Erythroblast (primary cell): ENCODE results near the gene AFAP1.

Source experiments
- DNase-seq, 2 experiments: peaks; one replicate each; lab custom pipeline; 2025; lab: John Stamatoyannopoulos, UW
- GATA1 ChIP-seq: IDR thresholded peaks from 2 replicates; pipeline ENCODE4 v1.6.1; 2011; ENCODE audit warnings: low read depth, mild to moderate bottlenecking, control low read depth, low read length, moderate library complexity
- POLR2A ChIP-seq: IDR thresholded peaks from 2 replicates; pipeline ENCODE4 v1.6.1; 2011; ENCODE audit warnings: mild to moderate bottlenecking, low read length

Gene AFAP1

DNA sequence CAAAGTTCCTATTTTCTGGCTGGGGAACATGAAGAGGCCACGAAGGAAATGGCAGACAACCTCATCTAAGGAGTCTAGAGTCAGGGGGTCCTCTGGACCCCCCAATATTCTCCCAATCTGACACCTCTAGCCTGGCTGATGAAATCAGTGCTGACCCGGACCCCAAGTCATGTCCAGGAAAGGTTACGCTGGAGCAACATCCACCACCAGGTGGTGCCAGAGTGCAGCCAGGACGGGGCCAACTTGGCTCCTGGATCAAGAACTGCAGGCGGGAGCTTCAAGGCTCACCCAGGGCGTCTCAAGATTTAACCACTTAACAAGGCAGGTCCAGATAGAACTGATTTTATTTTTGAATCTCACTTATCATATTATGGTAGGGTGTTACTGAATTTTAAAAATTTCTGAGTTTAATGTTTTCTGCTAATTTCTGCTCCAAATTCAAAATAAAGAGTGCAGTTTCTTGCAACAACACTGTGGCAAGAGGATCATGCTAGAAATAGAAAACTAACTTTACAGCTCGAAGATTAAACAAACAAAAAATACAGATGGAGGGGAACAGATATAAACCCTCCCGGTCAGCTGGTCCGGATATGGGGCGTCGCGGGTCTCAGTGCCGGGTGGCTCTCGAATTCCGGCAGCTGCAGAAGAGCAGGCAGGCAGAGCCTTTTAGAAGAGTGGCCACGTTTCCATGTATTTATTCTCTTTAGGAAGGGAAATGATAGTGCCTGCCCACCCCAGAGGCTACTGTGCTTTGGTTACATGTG, 135.5 kb downstream of the AFAP1 start:
- DNase-seq, result peak; percentile 70 to 84

DNA sequence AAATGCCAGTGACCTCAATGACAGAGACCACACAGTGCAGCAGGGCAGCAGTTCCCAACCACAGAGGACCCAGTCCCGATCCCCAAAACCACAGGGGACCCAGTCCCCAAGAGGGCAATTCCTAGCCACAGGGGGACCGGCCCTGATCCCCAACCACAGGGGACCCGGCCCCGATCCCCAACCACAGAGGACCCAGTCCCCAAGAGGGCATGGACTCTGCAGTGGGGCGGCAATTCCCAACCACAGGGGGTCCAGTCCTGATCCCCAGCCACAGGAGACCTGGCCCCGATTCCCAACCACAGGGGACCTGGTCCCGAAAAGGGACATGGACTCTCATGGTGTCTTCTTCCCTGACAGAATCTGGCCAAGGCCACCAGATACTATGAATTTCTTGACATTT, 136.3 kb downstream of the AFAP1 start:
- TF ChIP-seq POLR2A (no peak), GATA1 (no peak)

More for the DNA sequence above, 135.5 kb downstream of the AFAP1 start:
- TF ChIP-seq POLR2A, result no peak
- TF ChIP-seq GATA1, result no peak

DNA sequence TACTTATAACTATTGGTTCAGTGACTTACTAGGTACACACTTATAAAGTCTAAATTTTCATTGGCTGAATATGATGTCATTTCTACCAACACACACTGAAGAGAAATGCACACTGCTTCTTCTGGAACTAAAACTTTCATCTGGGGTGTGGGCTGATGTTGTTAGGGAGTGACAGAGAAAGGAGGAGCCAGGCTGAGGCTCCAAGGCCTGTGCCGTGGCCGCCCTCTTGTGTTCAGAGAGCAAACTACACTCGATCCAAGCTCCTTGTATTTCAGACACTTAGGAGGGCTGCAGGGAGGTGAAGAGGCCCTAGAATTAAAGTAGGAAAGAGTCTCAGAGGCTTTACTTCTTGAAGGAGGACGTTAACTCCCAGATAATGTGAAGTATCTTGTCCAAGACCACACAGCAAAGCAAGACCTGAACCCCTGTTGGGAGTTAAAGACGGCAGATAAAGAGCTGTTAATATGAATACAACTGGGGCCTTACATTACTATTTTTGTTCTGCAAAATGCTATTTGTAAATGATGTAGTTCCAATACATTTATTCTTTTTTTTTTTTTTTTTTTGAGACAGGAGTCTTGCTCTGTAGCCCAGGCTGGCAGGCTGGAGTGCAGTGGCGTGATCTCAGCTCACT, 137.5 kb downstream of the AFAP1 start:
- no peak for TF ChIP-seq POLR2A
- no peak for TF ChIP-seq GATA1
- DNase-seq, result peak; percentile 71 to 85

More for the DNA sequence above, 136.3 kb downstream of the AFAP1 start:
- no peak for DNase-seq

DNA sequence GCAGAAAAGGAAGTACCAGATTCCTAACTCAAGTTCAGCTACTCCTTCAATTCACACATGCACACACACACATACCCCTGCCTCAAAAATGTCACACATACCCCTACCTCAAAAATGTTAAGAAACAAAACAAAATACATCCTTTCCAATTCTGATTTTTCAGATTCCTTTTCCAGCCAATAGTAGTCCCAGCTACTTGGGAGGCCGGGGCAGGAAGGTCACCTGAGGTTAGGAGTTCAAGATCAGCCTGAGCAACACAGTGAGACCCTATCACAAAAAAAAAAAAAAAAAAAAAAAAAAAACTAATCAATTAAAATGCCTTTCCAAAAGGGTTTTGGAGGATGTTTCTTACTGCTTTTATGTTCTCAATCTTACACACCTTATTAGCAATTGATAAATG, 138.0 kb downstream of the AFAP1 start:
- TF ChIP-seq GATA1 (no peak), POLR2A (no peak)
- no peak for DNase-seq

DNA sequence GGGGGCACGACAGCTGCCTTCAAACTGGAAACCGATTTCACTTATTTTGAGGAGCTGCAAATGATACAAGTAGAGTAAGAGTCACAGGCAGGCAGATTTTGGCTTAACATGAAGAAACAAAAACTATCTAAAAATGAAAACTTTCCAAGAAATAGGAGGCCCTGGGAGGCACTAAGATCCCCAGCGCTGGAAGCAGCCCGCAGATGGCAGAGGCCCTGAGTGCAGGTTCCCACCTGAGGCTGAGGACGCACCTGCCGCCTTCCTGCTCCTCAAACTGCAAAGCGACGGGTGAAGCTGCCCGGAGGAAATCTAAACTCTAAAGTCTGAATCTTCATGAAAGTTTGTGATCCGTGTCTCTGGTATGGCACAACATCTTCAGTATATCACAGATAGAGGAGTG, 138.7 kb downstream of the AFAP1 start:
- TF ChIP-seq POLR2A (no peak), GATA1 (no peak)
- DNase-seq, result no peak

DNA sequence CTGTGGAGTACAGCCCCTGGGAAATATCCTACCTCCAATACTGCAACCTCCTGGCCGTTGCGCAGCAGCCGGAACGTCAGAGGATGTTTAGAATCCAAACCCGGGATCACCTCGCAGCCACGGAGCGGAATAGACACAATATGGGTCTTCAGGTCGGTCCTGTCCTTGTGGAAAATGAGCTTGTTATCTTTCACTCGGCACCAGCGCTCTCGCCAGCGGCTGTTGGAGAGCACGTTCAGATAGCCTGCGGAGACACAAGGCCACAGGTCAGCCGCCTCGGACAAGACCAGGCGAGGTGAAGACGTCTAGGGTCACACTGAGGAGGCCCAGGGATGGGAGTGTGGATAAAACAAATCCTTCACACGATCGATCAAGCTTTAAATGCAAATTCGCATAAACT, 139.3 kb downstream of the AFAP1 start:
- TF ChIP-seq GATA1, result no peak
- TF ChIP-seq POLR2A, result no peak
- no peak for DNase-seq

DNA sequence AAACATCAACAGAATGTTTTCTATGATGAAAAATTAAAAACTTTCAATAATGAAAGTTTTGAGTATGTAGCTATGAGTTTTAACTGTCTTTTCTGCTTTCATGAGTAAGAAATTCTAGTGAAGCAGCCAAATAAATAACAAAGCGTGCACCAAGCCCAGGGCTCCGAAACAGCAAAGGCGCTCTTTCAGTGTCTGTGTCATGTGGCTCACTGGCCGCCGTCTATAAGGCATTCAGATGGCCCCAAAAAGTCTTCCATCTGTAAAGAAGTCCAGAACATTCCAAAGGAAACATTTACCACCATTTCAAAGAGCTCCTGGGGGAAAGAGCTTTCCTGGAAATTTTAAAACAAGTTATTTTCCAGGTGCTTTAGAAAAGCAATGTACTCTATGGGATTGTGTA, 139.9 kb downstream of the AFAP1 start:
- TF ChIP-seq POLR2A, result no peak
- no peak for TF ChIP-seq GATA1
- no peak for DNase-seq

DNA sequence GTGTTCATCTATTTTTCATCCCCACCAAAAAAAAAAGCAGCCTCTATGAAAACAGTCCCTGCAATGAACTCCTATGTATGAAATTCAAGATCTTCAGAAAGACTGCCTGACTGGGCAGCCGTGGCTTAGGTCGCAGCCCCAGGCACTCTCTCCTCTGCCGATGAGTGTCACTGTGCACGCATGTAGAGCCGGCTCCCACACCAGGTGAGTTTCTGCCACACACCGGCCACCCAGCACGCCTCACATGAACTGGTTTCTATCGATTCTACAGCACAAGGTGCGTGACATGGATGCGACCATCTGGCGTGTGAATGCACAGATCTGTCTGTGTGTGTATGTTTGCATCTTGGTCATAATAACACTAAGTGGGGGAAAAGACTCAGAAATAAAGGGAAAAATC, 140.4 kb downstream of the AFAP1 start:
- TF ChIP-seq GATA1 (no peak), POLR2A (no peak)
- DNase-seq, result no peak

DNA sequence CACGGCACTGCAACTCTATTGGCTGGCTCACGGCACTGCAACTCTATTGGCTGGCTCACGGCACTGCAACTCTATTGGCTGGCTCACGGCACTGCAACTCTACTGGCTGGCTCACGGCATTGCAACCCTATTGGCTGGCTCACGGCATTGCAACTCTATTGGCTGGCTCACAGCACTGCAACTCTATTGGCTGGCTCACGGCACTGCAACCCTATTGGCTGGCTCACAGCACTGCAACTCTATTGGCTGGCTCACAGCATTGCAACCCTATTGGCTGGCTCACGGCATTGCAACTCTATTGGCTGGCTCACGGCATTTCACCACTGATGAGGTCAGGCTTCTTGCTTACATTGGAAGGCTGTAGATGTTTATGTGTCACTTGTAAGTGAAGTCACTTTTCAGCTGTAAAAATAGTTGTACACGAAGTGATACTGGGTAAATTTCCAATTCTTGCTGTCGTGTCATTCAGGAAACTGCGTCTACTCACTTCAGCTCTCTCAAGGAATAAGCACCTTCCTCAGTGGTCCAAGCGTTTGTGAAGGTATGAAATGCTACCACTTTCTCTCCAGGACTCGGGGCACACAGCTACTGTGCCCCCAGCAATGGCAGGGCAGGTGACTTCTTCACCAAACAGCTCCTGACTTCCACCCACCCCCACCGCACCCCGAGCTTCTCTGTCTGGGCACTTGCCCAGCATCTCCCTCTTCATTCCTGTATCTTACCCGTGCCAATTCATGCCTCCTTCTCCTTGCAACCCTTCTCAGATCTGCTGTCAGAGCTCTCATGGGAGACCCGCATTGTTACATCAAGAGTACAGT, 141.3 kb downstream of the AFAP1 start:
- peak; percentile 22 to 34 for DNase-seq
- TF ChIP-seq GATA1, result no peak

DNA sequence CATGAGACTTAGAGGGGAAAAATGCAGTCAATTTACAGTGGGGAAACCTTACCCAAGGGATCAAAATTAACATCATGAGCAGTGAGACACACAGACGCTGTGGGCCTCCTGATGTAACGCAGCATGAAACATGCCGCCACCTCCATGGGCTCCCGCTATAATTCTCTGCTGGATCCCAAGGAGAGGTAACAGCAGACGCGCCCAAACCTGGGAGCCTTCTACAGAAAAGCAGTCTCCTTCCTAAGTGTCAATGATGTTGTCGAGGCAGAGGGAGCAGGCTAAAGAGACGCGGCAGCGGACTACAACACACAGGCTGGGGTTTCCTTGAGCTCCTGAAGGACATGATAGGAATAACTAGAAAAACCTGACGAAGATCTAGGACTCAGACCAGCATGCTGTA, 142.3 kb downstream of the AFAP1 start:
- TF ChIP-seq GATA1, result no peak
- TF ChIP-seq POLR2A, result no peak

DNA sequence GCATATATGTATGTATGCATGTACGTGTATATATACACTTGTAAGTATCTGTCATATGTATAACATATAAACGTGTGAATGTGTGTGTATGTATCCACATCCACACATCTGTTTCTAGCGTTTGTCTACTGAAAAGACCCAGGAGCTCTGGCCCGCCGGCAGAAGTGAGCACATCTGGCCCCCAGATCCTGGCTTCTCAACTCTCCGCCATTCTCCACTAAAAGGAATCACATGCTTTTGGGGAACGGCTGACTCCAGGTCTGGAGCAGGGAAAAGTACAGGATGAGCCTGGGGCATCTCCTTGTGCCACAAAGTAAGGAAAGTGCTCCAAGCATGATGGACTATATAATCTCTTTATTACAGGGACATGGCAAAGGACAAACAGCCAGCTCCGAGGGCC, 143.7 kb downstream of the AFAP1 start:
- DNase-seq, result no peak
- TF ChIP-seq POLR2A (no peak), GATA1 (no peak)

More for the DNA sequence above, 142.3 kb downstream of the AFAP1 start:
- no peak for DNase-seq

DNA sequence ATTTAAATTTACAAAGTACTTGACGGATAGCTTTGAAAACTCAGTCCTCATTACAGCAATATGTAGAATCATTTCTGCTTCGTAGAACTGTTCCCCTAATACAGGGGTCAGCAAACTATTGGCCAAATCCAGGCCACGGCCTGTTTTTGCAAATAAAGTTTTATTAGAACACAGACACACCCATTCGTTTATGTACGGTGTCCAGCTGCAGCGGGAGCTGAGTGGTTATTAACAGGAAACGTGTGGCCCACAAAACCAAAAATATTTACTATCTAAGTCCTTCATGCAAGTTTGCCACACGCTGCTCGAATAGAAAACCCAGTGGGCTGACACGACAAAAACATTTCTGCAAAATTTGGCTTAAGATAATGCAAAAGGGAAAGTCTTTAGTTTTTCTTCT, 146.5 kb downstream of the AFAP1 start:
- DNase-seq, result no peak
- TF ChIP-seq POLR2A, result no peak
- TF ChIP-seq GATA1, result no peak

DNA sequence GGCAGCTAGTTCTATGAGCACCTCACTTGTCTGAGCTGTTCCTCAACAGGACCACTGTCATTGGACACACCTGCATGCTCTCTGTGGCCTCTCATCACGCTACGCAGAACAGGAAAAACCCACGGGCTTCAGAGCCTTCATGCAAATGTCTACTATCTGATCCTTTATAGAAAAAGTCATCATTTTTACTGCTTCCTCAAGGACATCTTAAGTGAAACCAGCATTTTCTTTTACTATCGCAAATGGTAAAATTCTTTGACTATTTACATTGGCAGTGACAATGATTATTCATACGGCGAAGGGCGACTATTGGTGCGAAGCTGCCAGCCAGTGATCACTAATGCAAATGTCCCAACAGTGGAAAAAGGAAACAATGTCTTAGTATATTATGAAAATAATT, 147.0 kb downstream of the AFAP1 start:
- DNase-seq, result no peak
- TF ChIP-seq POLR2A, result no peak
- no peak for TF ChIP-seq GATA1

DNA sequence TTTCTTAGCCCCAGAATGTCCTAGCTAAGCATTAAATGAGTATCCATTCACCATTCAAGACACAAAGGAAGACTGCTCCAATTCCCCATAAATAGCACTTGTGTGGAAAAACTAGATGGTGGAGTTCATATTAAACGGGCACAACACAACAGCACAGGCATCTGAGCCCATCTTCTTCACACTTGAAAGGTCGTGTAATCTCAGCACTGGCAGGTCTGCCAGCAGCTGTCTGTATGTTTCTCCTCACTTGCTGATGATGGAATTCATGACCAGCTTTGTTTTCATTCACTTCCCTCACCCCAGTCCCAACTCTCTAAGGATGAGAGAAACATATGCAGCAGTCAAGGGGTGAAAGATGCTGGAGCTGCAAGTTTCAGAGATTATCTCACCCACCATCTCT, 148.7 kb downstream of the AFAP1 start:
- no peak for TF ChIP-seq POLR2A
- no peak for TF ChIP-seq GATA1
- DNase-seq, result no peak

DNA sequence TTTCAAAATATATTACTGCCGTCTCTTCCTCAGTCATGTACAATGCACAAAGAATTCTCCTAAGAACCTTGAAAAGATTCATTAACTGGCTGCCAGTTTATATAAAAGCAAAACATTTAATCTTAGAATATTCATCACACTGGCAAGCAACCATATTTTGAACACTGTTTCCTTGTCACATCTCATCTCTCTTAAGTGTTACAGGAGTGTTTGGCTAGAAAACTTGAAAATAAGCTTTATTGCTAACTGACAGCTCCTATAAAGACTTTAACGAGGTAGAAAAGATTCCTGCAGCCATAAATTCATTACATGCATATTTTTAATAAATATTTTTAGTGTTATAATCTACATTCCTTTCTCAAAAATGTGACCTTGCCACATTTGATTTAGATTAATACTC, 149.6 kb downstream of the AFAP1 start:
- no peak for TF ChIP-seq POLR2A
- no peak for TF ChIP-seq GATA1
- DNase-seq, result no peak
